Esophagus muscularis mucosa (tissue), 4 donors: ENCODE measurements around the gene SNX2. TPM values are rescaled to one million over a fixed set of nuclear protein-coding genes. Genes with fewer than 3 reads are reported as not detected.
"Not testable (repeated sequence)": the region's sequence is repeated elsewhere in the genome, so short reads cannot be mapped to it uniquely, and the experiment has no call there.

Source experiments
- DNase-seq: peaks from one replicate; pipeline ENCODE4 v3.0.0-alpha.2; 2017; ENCODE audit errors: extremely low spot score
- H3K27ac ChIP-seq, 4 donors: fragments of 200-600 bp; sonication (generic); replicated peaks in 1 of 4; 1 replicate in 3 of 4; 2 replicates in 1 of 4; pipeline ENCODE4 v1.5.1; 2016 to 2019; ENCODE audit warnings: mild to moderate bottlenecking in 1 of 4
- H3K27me3 ChIP-seq, 4 donors: fragments of 200-600 bp; sonication (generic); one replicate each; pipeline versions ENCODE4 v1.5.1 to v1.6.0; 2016 to 2019
- H3K36me3 ChIP-seq, 4 donors: fragments of 200-600 bp; sonication (generic); one replicate each; pipeline ENCODE4 v1.5.1; 2016 to 2019
- H3K4me1 ChIP-seq, 4 donors: fragments of 200-600 bp; sonication (generic); one replicate each; pipeline ENCODE4 v1.5.1; 2016 to 2019
- H3K4me3 ChIP-seq, 4 donors: fragments of 200-600 bp; sonication (generic); 1 replicate in 2 of 4; 2 replicates in 2 of 4; pipeline ENCODE4 v1.5.1; 2016 to 2019; ENCODE audit warnings: mild to moderate bottlenecking in 4 of 4, moderate library complexity in 1 of 4
- H3K9me3 ChIP-seq, 4 donors: fragments of 200-600 bp; sonication (generic); 1 replicate in 3 of 4; 2 replicates in 1 of 4; pipeline ENCODE4 v1.5.1; 2016 to 2019
- CTCF ChIP-seq, 3 experiments: fragments of 200-600 bp in 2 of 3; fragments of 450-650 bp in 1 of 3; sonication (generic) in 2 of 3; IDR thresholded peaks; one replicate each; pipeline ENCODE4 v1.5.1; 2017 to 2019; ENCODE audit warnings: antibody characterized with exemption in 3 of 3, mild to moderate bottlenecking in 2 of 3, moderate library complexity in 1 of 3
- EP300 ChIP-seq: sonication (generic); formaldehyde crosslinking; IDR thresholded peaks from one replicate; pipeline ENCODE4 v1.6.1; 2017; ENCODE audit warnings: antibody characterized with exemption
- POLR2A ChIP-seq: fragments of 450-650 bp; IDR thresholded peaks from one replicate; pipeline ENCODE4 v1.6.1; 2017; ENCODE audit warnings: antibody characterized with exemption, moderate library complexity, mild to moderate bottlenecking, low read depth
- POLR2AphosphoS5 ChIP-seq, 2 donors: sonication (generic); formaldehyde crosslinking; IDR thresholded peaks; one replicate each; pipeline ENCODE4 v1.6.1; 2017; ENCODE audit warnings: antibody characterized with exemption in 2 of 2
- WGBS: methylation state at CpG from one replicate; pipeline ENCODE4 v1.1.5; 2018; 5-methylcytosine and 5-hydroxymethylcytosine counted together
- intact Hi-C: fragments of 100-400 bp; cut with DNase I; formaldehyde crosslinking; loops from one replicate; pipeline ENCODE4 v1.15.1; 2023
- total RNA-seq, 4 donors: library from RNA; depleted of rRNA; stranded (reverse); fragments of >200 nt; gene quantifications; one replicate each; pipeline versions ENCODE4 v1.1.0 to v1.2.1, GENCODE V29; 2016

Gene SNX2
- total RNA-seq, 4 donors from 2014 or later = 62.1 to 86.0 (median 75.4) TPM

- TF ChIP-seq POLR2A (no peak), CTCF (IDR thresholded peaks at IDR 0.05) (no peak)
- no peaks in the 10 kb centered on the region for H3K36me3 ChIP-seq
- no peak overlapping the region for H3K27ac ChIP-seq
- H3K9me3 ChIP-seq = no peaks in the 10 kb centered on the region
- H3K27me3 ChIP-seq = no peaks in the 10 kb centered on the region
- no peak overlapping the region for H3K4me3 ChIP-seq
- 93% methylated on average over 4 of the region's 4 CpGs for WGBS
- DNase-seq = no peak
- H3K4me1 ChIP-seq = peaks cover 0 to 6% (median 0%) of the 10 kb centered on the region in 4 donors
- intact Hi-C loops = no loop called here
Observed at GRCh38 chr5:122757285-122757684, 17.6 kb upstream of the SNX2 start.

- no peaks in the 10 kb centered on the region for H3K9me3 ChIP-seq
- TF ChIP-seq EP300 (no peak), POLR2A (no peak), CTCF (IDR thresholded peaks at IDR 0.05) (no peak), POLR2AphosphoS5 (IDR thresholded peaks at IDR 0.05) (no peak)
- DNase-seq = no peak
- no peak overlapping the region for H3K4me3 ChIP-seq
- 87% methylated on average over 9 of the region's 9 CpGs for WGBS
- intact Hi-C loops = no loop called here
- no peak overlapping the region for H3K27ac ChIP-seq
- no peaks in the 10 kb centered on the region for H3K27me3 ChIP-seq
- H3K4me1 ChIP-seq = peaks cover 0 to 6% (median 0%) of the 10 kb centered on the region in 4 donors
- H3K36me3 ChIP-seq = no peaks in the 10 kb centered on the region
Observed at GRCh38 chr5:122759241-122760070, 15.4 kb upstream of the SNX2 start.

GRCh38 chr5:122760236-122760635, 14.6 kb upstream of the SNX2 start:
- Histone ChIP-seq H3K36me3 (no peaks in the 10 kb centered on the region), H3K9me3 (no peaks in the 10 kb centered on the region), H3K4me3 (no peak overlapping the region), H3K4me1 (peaks cover 0 to 6% (median 0%) of the 10 kb centered on the region in 4 donors), H3K27ac (no peak overlapping the region), H3K27me3 (no peaks in the 10 kb centered on the region)
- TF ChIP-seq EP300 (no peak), POLR2AphosphoS5 (IDR thresholded peaks at IDR 0.05) (no peak), POLR2A (no peak), CTCF (IDR thresholded peaks at IDR 0.05) (no peak)
- WGBS = 93% methylated on average over 2 of the region's 2 CpGs
- no peak for DNase-seq
- intact Hi-C loops = no loop called here

GRCh38 chr5:122761115-122761514, 13.8 kb upstream of the SNX2 start:
- no peaks in the 10 kb centered on the region for H3K36me3 ChIP-seq
- H3K9me3 ChIP-seq = no peaks in the 10 kb centered on the region
- intact Hi-C loops = no loop called here
- H3K4me1 ChIP-seq = peaks cover 0 to 6% (median 0%) of the 10 kb centered on the region in 4 donors
- H3K27ac ChIP-seq = no peak overlapping the region
- H3K4me3 ChIP-seq = no peak overlapping the region
- 60% methylated on average over 1 of the region's 1 CpG for WGBS
- DNase-seq = no peak
- TF ChIP-seq CTCF (IDR thresholded peaks at IDR 0.05) = no peak
- TF ChIP-seq EP300 = no peak
- TF ChIP-seq POLR2A = no peak
- TF ChIP-seq POLR2AphosphoS5 (IDR thresholded peaks at IDR 0.05) = no peak
- H3K27me3 ChIP-seq = no peaks in the 10 kb centered on the region

- intact Hi-C loops, H3K4me1 ChIP-seq, H3K9me3 ChIP-seq, H3K36me3 ChIP-seq, H3K27me3 ChIP-seq, DNase-seq, H3K27ac ChIP-seq, H3K4me3 ChIP-seq: not testable (repeated sequence)
- WGBS = 95% methylated on average over 5 of the region's 5 CpGs
Observed at GRCh38 chr5:122761896-122762295, 13.0 kb upstream of the SNX2 start.
